HG02571 (cell line): Measurements from ENCODE around the gene DPP9.
"Not testable (repeated sequence)": the region's sequence is repeated elsewhere in the genome, so short reads cannot be mapped to it uniquely, and the experiment has no call there.

ENCODE experiments used
- ATAC-seq: cut with Tn5 transposase; IDR thresholded peaks from one replicate; pipeline ENCODE4 v1.9.1; 2021; ENCODE audit warnings: mild to moderate bottlenecking, moderate library complexity; ENCODE audit not compliant: unreplicated experiment

Gene DPP9

GRCh38 chr19:4691373-4691772, 32.3 kb downstream of the DPP9 start:
- ATAC-seq = no peak

DNA sequence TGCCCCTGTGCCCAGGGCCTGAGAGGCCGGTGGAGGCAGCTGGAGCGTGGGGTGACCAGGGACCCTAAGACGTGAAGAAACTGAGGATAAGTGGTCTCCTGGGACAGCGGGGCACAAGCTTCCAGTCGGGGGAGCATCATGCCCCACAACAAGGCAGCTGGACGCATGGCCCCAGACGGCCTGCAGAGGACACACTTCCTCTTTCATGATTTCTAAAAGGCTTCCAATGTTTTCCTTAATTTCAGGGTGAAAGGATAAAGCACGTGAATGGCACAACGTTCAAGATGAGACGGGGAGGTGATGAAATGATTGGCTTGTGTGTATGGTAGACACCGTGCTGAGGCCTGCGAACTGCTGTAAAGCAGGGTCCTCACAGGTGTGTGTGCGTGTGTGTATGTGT, 33.3 kb downstream of the DPP9 start:
- ATAC-seq = no peak

DNA sequence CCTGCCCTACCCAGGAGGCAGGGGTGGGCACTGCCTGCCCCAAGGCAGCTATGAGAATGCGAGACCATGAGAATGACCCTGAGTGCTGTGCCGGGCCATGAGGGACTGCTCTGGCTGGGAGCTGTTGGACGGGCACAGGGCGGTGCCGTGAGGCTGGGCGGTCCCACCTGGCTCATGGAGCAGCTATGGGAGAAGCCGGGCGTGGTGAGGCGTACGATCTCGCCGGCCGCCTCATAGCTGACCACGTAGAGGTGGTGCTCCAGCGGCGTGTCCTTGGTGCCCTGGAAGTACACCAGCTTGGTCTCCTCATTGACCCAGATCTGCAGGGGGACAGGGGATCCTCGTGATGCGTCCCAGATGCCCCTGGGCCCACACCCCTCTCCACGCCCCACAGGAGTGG, 34.2 kb downstream of the DPP9 start:
- ATAC-seq = no peak

DNA sequence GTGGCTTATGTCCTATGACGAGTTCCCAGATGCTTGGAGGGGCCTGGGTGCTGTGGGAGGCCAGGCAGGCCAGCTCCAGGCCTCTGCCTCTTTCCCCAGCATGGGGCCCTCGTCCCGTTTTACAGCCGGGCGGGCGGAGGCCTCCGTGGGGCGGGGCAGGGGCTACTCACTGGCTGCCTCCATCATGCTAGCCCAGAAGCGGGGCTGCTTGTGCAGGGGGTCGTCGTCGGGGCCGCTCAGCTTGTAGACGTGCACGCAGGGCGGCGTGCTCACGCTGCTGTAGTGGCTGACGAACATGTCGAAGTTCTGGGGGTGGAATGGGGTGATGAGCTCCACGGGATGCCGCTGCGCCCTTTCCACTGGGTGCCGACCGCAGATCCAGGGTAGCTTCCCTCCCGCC, 35.1 kb downstream of the DPP9 start:
- ATAC-seq = no peak

GRCh38 chr19:4687396-4687795, 36.2 kb downstream of the DPP9 start:
- no peak for ATAC-seq

DNA sequence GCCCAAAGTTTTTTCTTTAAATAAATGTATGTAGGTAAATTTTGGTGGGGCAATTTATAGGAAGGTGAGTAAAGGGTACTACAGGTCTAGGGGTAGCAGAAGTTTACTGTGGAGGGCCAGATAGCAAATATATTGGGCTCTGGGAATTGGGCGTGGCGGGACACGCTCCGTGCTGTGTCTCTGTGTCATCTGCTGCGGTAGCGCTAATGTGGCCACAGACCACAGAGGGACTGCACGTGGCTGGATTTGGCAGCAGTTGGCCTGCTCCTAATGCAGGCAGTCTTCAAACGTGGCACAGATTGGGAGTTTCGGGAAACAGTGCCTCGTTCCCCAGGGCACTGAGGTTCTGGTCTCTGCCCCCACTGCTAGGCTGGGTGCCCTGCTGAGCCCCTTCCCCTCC, 36.9 kb downstream of the DPP9 start:
- no peak for ATAC-seq

- no peak for ATAC-seq
Measured at GRCh38 chr19:4684312-4685095, 39.1 kb downstream of the DPP9 start.

- no peak for ATAC-seq
Measured at GRCh38 chr19:4682417-4683200, 41.0 kb downstream of the DPP9 start.

GRCh38 chr19:4680021-4680420, 43.6 kb downstream of the DPP9 start:
- not testable (repeated sequence) for ATAC-seq

- ATAC-seq = no peak
Measured at GRCh38 chr19:4678881-4679790, 44.5 kb downstream of the DPP9 start.

DNA sequence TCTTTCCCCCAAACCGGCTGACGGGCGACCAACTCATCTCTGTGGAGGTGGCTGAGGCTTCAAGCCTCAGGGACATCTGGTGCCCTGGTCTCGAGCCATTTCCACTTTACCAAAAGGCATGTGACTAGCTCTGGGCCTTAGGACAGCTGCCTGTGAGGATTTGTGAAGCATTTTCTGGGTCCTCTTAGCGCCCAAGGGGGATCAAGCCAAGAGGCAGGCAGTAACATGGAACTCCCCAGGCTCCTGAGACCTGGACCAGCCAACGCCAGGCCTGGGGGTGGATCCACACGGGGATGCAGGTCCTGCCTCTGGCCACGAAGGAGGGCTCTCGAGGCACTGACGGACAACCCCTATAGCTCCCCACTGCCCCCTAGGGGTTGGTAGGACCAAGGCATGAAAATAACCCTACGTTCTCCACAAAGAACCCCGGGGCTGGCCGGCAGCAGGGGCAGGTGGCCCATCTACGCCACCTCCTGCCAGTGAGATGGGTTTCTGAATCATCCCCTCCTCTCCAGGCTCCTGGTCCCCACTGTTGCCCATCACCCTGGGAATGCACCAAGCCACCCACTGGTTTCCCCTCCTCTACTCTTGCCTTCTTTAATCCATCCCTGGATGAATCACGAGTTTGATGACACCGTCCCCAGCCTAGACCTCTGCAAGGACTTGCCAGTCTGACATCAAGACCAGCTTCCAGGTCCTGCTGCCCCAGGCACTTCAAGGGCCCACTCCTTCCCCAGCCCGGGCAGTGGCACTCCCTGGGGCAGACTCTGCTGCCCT, 46.5 kb downstream of the DPP9 start:
- ATAC-seq = no peak

DNA sequence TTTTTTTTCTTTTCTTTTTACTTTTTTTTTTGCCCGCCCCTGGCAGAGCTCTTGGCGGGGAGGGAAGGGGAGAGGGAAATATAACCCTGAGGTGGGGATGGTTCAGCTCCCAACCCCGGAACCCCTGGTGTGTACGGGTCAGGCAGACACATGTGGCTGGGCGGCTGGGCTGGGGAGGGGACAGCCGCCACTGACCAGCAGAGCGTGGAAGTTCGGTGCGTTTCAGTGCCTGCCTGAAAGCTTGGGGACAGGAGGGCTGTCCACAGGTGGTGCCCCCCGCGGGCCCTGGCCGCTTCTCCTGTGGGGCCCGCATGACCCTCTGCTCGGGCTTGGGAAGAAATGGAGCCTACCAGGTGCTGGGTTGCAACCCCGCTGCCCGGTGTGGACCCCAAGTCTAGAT, 48.3 kb downstream of the DPP9 start:
- no peak for ATAC-seq

- no peak for ATAC-seq
Measured at GRCh38 chr19:4673726-4674125, 49.9 kb downstream of the DPP9 start.

GRCh38 chr19:4673216-4673615, 50.4 kb downstream of the DPP9 start:
- ATAC-seq = no peak

DNA sequence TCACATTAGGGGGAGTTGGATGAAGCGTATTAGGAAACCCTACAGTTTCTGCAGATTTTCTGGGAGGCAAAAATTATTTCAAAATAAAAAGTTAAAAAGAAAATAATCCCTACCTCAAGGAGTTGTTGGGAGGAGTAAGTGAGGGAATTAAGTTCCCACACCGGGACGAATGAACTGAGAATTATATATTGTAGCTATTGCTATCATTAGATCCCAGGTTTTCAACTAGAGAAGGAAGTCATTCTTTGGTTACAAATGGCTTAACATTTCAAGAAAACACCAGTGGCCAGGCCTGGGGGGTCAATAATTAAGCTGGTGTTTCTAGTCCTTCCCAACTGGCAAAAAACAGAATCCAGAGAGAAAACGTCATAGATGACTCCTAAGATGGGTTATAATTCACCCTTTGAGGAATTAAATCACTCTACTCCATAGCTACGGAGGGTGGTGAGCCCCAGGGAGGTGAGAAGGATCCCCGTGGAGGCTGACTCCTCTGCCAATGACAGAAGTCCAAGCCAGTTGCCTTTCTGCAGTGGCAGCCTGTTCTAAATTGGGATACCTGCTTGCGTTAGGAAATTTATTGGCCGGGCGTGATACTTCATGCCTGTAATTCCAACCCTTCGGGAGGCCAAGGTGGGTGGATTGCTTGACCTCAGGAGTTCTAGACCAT, 52.3 kb downstream of the DPP9 start:
- no peak for ATAC-seq

DNA sequence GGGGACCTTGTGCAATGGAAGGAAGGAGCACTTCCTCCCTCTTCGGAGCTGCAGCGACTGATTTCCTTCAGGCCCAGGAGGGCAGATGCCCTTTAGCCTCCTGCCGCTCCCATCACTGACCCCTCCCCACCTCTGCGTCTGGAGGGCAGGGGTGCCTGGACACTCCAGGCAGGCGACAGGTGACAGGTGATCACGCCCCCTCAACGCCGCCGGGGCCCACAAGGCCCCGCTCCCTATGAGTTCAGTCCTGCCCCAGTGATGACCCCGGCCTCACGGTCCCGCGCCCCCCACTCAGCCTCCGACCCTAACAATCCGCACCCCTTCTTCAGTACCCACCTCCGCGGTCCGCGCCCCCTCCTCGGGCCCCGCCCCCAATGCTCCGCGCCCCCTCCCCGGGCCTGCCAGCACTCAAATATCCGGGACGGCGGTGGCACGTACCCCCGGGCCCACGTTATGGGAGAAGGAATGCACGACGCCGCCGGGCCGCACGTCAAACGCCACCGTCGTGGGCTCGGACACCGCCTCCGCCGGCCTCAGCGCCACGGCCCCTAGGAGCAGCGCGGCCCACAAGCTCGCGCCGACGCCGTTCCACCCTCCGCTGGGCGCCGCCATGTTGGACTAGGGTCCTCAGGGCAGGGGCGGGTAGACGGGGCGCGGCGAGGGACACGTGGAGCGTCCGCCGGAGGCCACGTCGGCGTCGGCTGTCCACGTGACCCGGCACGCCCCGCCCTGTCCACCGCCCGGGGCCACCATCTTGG, 53.7 kb downstream of the DPP9 start, which contains the start of gene MYDGF:
Gene MYDGF (minus strand): TSS at position 620 of the 758 bp plus-strand sequence. CDS start 8 bp downstream, at position 612.
- peak; percentile 89 for ATAC-seq

- no peak for ATAC-seq
Measured at GRCh38 chr19:4664642-4665041, 59.0 kb downstream of the DPP9 start.

GRCh38 chr19:4662812-4663211, 60.8 kb downstream of the DPP9 start:
- ATAC-seq = no peak
